Endothelial cell of umbilical vein (primary cell): Measurements from ENCODE around the gene ATP6V0C.
"Not testable (repeated sequence)": the region's sequence is repeated elsewhere in the genome, so short reads cannot be mapped to it uniquely, and the experiment has no call there.

ENCODE experiments used
- CTCF ChIP-seq, 2 donors: IDR thresholded peaks; 1 replicate in 1 of 2; 2 replicates in 1 of 2; pipeline ENCODE4 v1.5.1; 2011; ENCODE audit warnings: low read length in 2 of 2, mild to moderate bottlenecking in 2 of 2, moderate library complexity in 2 of 2, control low read depth in 1 of 2, inconsistent platforms in 1 of 2, low read depth in 1 of 2; ENCODE audit not compliant: insufficient read depth in 1 of 2; ENCODE audit errors: extremely low read depth in 1 of 2
- JUN ChIP-seq: IDR thresholded peaks from 2 replicates; pipeline ENCODE4 v1.6.1; 2011; ENCODE audit warnings: borderline replicate concordance, low read depth; ENCODE audit not compliant: insufficient read length, insufficient read depth
- MYC ChIP-seq: IDR thresholded peaks from one replicate; pipeline ENCODE4 v1.6.1; 2011; ENCODE audit warnings: mild to moderate bottlenecking, low read depth, low read length
- POLR2A ChIP-seq: IDR thresholded peaks from 2 replicates; pipeline ENCODE4 v1.6.1; 2012; ENCODE audit warnings: low read depth, mild to moderate bottlenecking, control low read depth, low read length

DNA sequence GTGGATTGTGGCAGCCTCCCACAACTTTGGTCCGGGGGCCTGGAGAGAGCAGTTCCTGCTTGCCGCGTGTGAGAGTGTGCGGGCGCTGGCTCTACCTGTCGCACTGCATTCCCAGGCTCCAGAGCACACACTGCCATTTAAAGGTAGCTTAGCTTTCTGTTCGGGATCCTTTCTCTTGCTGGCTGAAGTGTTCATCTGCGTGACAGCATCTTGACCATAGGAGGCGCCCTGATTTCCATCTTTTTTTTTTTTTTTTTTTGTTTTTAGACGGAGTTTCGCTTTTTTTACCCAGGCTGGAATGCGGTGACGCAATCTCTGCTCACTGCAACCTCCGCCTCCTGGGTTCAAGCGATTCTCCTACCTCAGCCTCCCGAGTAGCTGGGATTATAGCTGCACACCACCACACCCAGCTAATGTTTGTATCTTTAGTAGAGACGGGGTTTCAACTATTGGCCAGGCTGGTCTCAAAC is 37.7 kb downstream of the ATP6V0C start:
- TF ChIP-seq POLR2A; CTCF (IDR thresholded peaks at IDR 0.05; ENCODE audit: extremely low read depth in 1 of 2, insufficient read depth in 1 of 2, low read depth in 1 of 2, low read length in 2 of 2); MYC; JUN: not testable (repeated sequence)
